Stimulated activated memory B cell treated with anti-CD40 and anti-IgM and Interleukin-4, amounts not matched to agents 10 μg/mL and 1 μg/mL and 100 μg/mL, for 72 hours (primary cell): ENCODE measurements around the gene MAN1C1.
A peak's percentile ranks its signal among the peaks of the same experiment; 100 is the strongest.
"Not testable (repeated sequence)": the region's sequence is repeated elsewhere in the genome, so short reads cannot be mapped to it uniquely, and the experiment has no call there.

Source experiments
- ATAC-seq: fragments of 150-1000 bp; cut with Tn5 transposase; 2 replicates; pipeline ENCODE4 v1.10.0; 2021
- H3K27ac Mint-ChIP-seq: one replicate; pipeline ENCODE4 v1.8.0; 2022; ENCODE audit warnings: mild to moderate bottlenecking, mixed read lengths
- H3K27me3 Mint-ChIP-seq: one replicate; pipeline ENCODE4 v1.8.0; 2022; ENCODE audit warnings: mixed read lengths
- H3K36me3 Mint-ChIP-seq: one replicate; pipeline ENCODE4 v1.8.0; 2022; ENCODE audit warnings: mixed read lengths
- H3K4me1 Mint-ChIP-seq: one replicate; pipeline ENCODE4 v1.8.0; 2022; ENCODE audit warnings: mixed read lengths
- H3K4me3 Mint-ChIP-seq: one replicate; pipeline ENCODE4 v1.8.0; 2022; ENCODE audit warnings: mild to moderate bottlenecking, moderate library complexity, mixed read lengths
- H3K9me3 Mint-ChIP-seq: one replicate; pipeline ENCODE4 v1.8.0; 2022; ENCODE audit warnings: mixed read lengths

The MAN1C1 gene

GRCh38 chr1:25631750-25632485 is 15.3 kb downstream of the MAN1C1 start:
- H3K9me3 Mint-ChIP-seq: peaks cover 5% of the 10 kb centered on the region
- peaks cover 23% of the 10 kb centered on the region for H3K4me1 Mint-ChIP-seq
- H3K36me3 Mint-ChIP-seq: no peaks in the 10 kb centered on the region
- H3K27me3 Mint-ChIP-seq: peaks cover 87% of the 10 kb centered on the region
- H3K27ac Mint-ChIP-seq: no peak overlapping the region
- no peak overlapping the region for H3K4me3 Mint-ChIP-seq
- no peak for ATAC-seq

GRCh38 chr1:25634066-25634465 is 17.5 kb downstream of the MAN1C1 start:
- peaks cover 85% of the 10 kb centered on the region for H3K27me3 Mint-ChIP-seq
- H3K4me3 Mint-ChIP-seq: no peak overlapping the region
- H3K36me3 Mint-ChIP-seq: peaks cover 12% of the 10 kb centered on the region

GRCh38 chr1:25634896-25635295 is 18.3 kb downstream of the MAN1C1 start:
- Mint-ChIP-seq H3K4me1 (peaks cover 10% of the 10 kb centered on the region), H3K27ac (no peak overlapping the region), H3K4me3 (no peak overlapping the region), H3K9me3 (peaks cover 24% of the 10 kb centered on the region), H3K27me3 (peaks cover 85% of the 10 kb centered on the region), H3K36me3 (peaks cover 17% of the 10 kb centered on the region)
- ATAC-seq: no peak

More at GRCh38 chr1:25634066-25634465, 17.5 kb downstream of the MAN1C1 start:
- ATAC-seq: no peak
- H3K4me1 Mint-ChIP-seq: peaks cover 18% of the 10 kb centered on the region
- peaks cover 20% of the 10 kb centered on the region for H3K9me3 Mint-ChIP-seq
- no peak overlapping the region for H3K27ac Mint-ChIP-seq

DNA sequence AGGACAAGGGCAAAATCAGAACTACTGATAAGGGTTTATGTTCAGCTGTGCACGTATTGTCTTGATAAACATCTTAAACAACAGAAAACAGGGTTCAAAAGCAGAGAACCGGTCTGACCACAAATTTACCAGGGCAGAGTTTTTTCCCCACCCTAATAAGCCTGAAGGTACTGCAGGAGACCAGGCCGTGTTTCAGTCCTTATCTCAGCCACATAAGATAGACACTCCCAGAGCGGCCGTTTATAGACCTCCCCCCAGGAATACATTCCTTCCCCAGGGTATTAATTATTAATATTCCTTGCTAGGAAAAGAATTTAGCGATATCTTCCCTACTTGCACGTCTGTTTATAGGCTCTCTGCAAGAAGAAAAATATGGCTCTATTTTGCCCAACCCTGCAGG is 19.6 kb downstream of the MAN1C1 start:
- H3K4me1 Mint-ChIP-seq, H3K27ac Mint-ChIP-seq, ATAC-seq, H3K4me3 Mint-ChIP-seq: not testable (repeated sequence)
- peaks cover 24% of the 10 kb centered on the region for H3K9me3 Mint-ChIP-seq
- H3K36me3 Mint-ChIP-seq: peaks cover 17% of the 10 kb centered on the region
- peaks cover 80% of the 10 kb centered on the region for H3K27me3 Mint-ChIP-seq

- peaks cover 17% of the 10 kb centered on the region for H3K36me3 Mint-ChIP-seq
- no peak overlapping the region for H3K4me3 Mint-ChIP-seq
- peaks cover 19% of the 10 kb centered on the region for H3K9me3 Mint-ChIP-seq
- peaks cover 74% of the 10 kb centered on the region for H3K27me3 Mint-ChIP-seq
- peaks cover 12% of the 10 kb centered on the region for H3K4me1 Mint-ChIP-seq
- ATAC-seq: no peak
- H3K27ac Mint-ChIP-seq: no peak overlapping the region
These were observed 24.2 kb downstream of the MAN1C1 start for GRCh38 chr1:25640646-25641328.

DNA sequence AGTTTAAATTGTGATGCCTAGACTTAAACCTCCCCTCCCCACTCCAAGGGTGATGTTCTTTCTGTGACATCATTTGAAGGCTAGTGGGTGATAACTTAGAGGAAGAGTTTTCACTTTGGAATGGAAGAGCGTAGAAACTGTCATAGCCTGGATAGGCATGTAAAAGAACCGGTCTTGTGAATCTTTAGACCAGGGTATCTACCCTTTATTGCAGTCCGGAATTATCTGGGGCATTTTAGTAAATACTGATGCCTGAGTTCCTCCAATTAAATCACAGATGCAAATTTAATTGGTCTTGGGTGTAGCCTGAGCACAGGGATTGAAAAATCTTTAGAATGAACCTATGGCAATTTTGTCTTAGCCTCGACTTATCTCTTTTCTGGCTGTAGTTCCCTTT is 24.7 kb downstream of the MAN1C1 start:
- Mint-ChIP-seq H3K9me3 (peaks cover 19% of the 10 kb centered on the region), H3K4me1 (peaks cover 12% of the 10 kb centered on the region)

GRCh38 chr1:25641931-25642573 is 25.5 kb downstream of the MAN1C1 start:
- Mint-ChIP-seq H3K27ac (no peak overlapping the region), H3K9me3 (peaks cover 19% of the 10 kb centered on the region), H3K36me3 (peaks cover 17% of the 10 kb centered on the region), H3K4me3 (no peak overlapping the region), H3K4me1 (peaks cover 12% of the 10 kb centered on the region), H3K27me3 (peaks cover 83% of the 10 kb centered on the region)
- no peak for ATAC-seq

More for the DNA sequence above, 24.7 kb downstream of the MAN1C1 start:
- ATAC-seq: no peak
- Mint-ChIP-seq H3K27ac (no peak overlapping the region), H3K27me3 (peaks cover 76% of the 10 kb centered on the region), H3K36me3 (peaks cover 17% of the 10 kb centered on the region), H3K4me3 (no peak overlapping the region)

- Mint-ChIP-seq H3K36me3 (peaks cover 17% of the 10 kb centered on the region), H3K27me3 (peaks cover 89% of the 10 kb centered on the region), H3K4me3 (no peak overlapping the region), H3K9me3 (peaks cover 18% of the 10 kb centered on the region), H3K27ac (no peak overlapping the region), H3K4me1 (peaks cover 12% of the 10 kb centered on the region)
- ATAC-seq: peak; percentile 78
These were observed 26.1 kb downstream of the MAN1C1 start for GRCh38 chr1:25642574-25643108.

GRCh38 chr1:25643929-25644328 is 27.3 kb downstream of the MAN1C1 start:
- Mint-ChIP-seq H3K27me3 (peaks cover 80% of the 10 kb centered on the region), H3K27ac (no peak overlapping the region), H3K4me1 (peaks cover 12% of the 10 kb centered on the region), H3K4me3 (no peak overlapping the region), H3K9me3 (peaks cover 6% of the 10 kb centered on the region), H3K36me3 (peaks cover 6% of the 10 kb centered on the region)
- no peak for ATAC-seq

DNA sequence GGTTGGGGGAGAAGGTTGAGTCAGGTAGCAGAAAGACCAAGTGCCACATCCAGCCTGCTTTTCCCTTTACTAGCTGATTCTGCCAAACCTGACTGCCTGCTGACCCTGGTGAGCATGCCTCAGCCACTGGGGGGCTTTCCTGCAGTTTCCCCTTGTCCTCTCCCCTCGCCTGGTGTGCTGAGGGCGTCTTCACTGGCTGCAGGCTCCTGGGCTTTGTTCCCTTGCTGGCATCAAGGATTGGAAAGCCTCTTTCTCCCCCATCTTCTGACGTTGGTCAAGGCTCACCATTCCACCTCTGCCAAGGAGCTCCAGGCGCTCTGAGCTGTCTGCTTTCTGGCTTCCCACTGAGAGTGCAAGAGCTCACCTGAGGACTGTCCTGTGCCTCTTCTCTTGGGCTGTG is 28.4 kb downstream of the MAN1C1 start:
- Mint-ChIP-seq H3K27me3 (peaks cover 70% of the 10 kb centered on the region), H3K9me3 (no peaks in the 10 kb centered on the region), H3K36me3 (no peaks in the 10 kb centered on the region), H3K27ac (no peak overlapping the region), H3K4me3 (no peak overlapping the region), H3K4me1 (peaks cover 12% of the 10 kb centered on the region)
- no peak for ATAC-seq

GRCh38 chr1:25645637-25646400 is 29.2 kb downstream of the MAN1C1 start:
- H3K27me3 Mint-ChIP-seq: peaks cover 66% of the 10 kb centered on the region
- H3K4me3 Mint-ChIP-seq: no peak overlapping the region
- H3K4me1 Mint-ChIP-seq: peaks cover 12% of the 10 kb centered on the region

DNA sequence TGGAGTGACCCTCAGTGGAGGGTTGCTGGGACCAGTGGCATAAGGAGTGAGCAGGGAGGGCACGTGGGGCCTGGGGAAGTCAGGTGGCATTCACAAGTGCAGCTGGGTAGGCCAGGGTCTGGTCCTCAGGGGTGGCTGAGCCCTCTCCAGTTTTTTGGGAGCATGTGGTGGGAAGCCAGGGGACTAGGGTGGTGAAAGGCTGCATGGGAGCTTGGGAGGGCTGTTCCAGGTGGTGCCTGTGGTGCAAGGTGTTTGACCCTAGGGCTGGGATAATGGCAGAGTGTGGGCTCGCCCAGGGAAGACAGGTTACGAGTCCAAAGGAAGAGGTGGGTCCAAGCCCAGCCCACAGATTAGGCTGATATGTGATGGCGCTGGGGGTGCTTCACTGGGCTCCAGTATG is 30.5 kb downstream of the MAN1C1 start:
- H3K36me3 Mint-ChIP-seq: no peaks in the 10 kb centered on the region
- peaks cover 9% of the 10 kb centered on the region for H3K4me1 Mint-ChIP-seq
- no peak overlapping the region for H3K27ac Mint-ChIP-seq
- no peak for ATAC-seq
- H3K9me3 Mint-ChIP-seq: no peaks in the 10 kb centered on the region
- no peak overlapping the region for H3K4me3 Mint-ChIP-seq
- H3K27me3 Mint-ChIP-seq: peaks cover 53% of the 10 kb centered on the region

More at GRCh38 chr1:25645637-25646400, 29.2 kb downstream of the MAN1C1 start:
- no peaks in the 10 kb centered on the region for H3K36me3 Mint-ChIP-seq
- no peaks in the 10 kb centered on the region for H3K9me3 Mint-ChIP-seq
- no peak for ATAC-seq
- H3K27ac Mint-ChIP-seq: no peak overlapping the region

- Mint-ChIP-seq H3K27ac (no peak overlapping the region), H3K4me1 (peaks cover 2% of the 10 kb centered on the region)
These were observed 31.3 kb downstream of the MAN1C1 start for GRCh38 chr1:25647863-25648262.

DNA sequence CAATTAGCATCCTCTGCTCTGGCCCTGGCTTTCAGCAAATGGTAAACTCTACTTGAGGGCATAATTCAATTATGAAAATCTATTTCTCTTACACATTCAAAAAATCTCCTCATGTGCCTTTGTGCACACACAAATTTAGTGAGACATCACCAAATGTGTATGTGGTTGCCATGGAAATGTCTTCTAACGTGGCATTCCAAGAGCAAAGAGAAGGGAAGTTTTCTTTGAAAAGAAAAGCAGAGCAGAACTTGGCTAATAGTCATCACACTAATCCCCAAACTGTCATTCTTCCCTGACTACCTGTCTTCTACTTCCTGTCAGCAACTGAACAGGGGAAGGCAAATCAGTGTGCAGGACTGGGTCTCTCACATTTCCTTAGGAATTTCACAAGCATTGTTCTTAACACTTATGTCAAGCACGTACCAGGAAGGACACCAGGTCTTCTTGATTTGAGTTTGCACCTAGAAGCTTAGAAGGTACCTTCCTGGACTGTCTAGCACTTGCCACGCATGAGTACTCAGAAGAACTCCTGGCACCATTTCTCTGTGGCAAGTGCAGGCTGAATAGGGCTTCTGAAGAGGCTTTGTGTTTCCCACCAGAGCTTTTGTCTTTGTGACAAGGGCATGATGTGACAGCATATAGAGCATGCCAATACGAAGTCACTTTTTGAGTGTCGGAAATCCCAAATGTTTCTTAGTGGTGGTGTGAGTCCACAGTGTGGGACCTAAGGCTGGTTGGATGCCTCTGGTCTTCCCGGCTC is 32.3 kb downstream of the MAN1C1 start:
- H3K36me3 Mint-ChIP-seq: no peaks in the 10 kb centered on the region
- H3K27ac Mint-ChIP-seq: no peak overlapping the region
- no peaks in the 10 kb centered on the region for H3K4me1 Mint-ChIP-seq
- peaks cover 52% of the 10 kb centered on the region for H3K27me3 Mint-ChIP-seq
- no peaks in the 10 kb centered on the region for H3K9me3 Mint-ChIP-seq
- ATAC-seq: no peak
- no peak overlapping the region for H3K4me3 Mint-ChIP-seq

More at GRCh38 chr1:25647863-25648262, 31.3 kb downstream of the MAN1C1 start:
- peaks cover 47% of the 10 kb centered on the region for H3K27me3 Mint-ChIP-seq
- no peaks in the 10 kb centered on the region for H3K9me3 Mint-ChIP-seq
- H3K4me3 Mint-ChIP-seq: no peak overlapping the region
- H3K36me3 Mint-ChIP-seq: no peaks in the 10 kb centered on the region
- no peak for ATAC-seq
